Sigmoid colon (tissue), 4 donors: ENCODE measurements around the gene USP6.
"Not testable (repeated sequence)": the region's sequence is repeated elsewhere in the genome, so short reads cannot be mapped to it uniquely, and the experiment has no call there.

Source experiments
- CTCF ChIP-seq, 4 experiments: fragments of 450-650 bp in 3 of 4; fragments of 200-600 bp in 1 of 4; IDR thresholded peaks; one replicate each; pipeline ENCODE4 v1.5.1; 2016 to 2019; ENCODE audit warnings: antibody characterized with exemption in 4 of 4, mild to moderate bottlenecking in 3 of 4, moderate library complexity in 2 of 4
- EP300 ChIP-seq, 4 donors: sonication (generic); formaldehyde crosslinking; IDR thresholded peaks; one replicate each; pipeline ENCODE4 v1.6.1; 2017; ENCODE audit warnings: antibody characterized with exemption in 4 of 4
- POLR2A ChIP-seq, 2 donors: fragments of 450-650 bp; IDR thresholded peaks; one replicate each; pipeline ENCODE4 v1.6.1; 2016; ENCODE audit warnings: antibody characterized with exemption in 2 of 2, mild to moderate bottlenecking in 2 of 2, moderate library complexity in 2 of 2
- POLR2AphosphoS5 ChIP-seq, 4 donors: sonication (generic); formaldehyde crosslinking; IDR thresholded peaks; one replicate each; pipeline ENCODE4 v1.6.1; 2017; ENCODE audit warnings: antibody characterized with exemption in 4 of 4

- TF ChIP-seq CTCF, POLR2AphosphoS5, POLR2A, EP300 (IDR thresholded peaks at IDR 0.05): not testable (repeated sequence)
Measured at GRCh38 chr17:5077275-5077674, 38.6 kb upstream of the USP6 start.
